Stimulated activated CD8-positive, alpha-beta memory T cell treated with anti-CD3 and anti-CD28 coated beads, Interleukin-4, amount 100 ng/mL, for 24 hours (primary cell): ENCODE results near the gene RBM4B.
"Not testable (repeated sequence)": the region's sequence is repeated elsewhere in the genome, so short reads cannot be mapped to it uniquely, and the experiment has no call there.

Source experiments
- DNase-seq: peaks from one replicate; pipeline ENCODE4 v3.0.0-alpha.2; 2020; ENCODE audit warnings: low read depth

Gene RBM4B

GRCh38 chr11:66677599-66678375, at the start of gene RBM4B:
Gene RBM4B (minus strand): TSS chr11:66677887. CDS start chr11:66677079, 808 bp downstream.
- peak; percentile 93 for DNase-seq

DNA sequence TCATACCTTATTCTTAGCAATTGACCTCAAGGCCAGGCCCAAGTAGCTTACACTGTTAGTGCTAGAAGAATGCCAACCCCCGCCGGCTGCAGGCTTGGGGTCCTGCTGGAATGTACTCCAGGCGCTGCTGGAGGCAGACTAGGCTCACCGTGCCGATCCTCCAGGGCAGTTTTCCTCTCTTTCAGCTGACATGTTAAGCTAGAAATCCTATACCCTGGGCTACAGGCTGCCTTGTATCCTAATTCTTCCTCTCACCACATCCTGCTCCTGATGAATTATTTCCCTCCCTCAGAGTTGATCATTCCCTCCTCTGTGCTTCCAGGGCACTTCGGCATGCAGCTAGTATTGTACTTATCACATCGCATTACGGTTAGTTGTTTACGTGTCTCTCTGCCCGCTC, 48.0 kb upstream of the RBM4B start:
- no peak for DNase-seq

DNA sequence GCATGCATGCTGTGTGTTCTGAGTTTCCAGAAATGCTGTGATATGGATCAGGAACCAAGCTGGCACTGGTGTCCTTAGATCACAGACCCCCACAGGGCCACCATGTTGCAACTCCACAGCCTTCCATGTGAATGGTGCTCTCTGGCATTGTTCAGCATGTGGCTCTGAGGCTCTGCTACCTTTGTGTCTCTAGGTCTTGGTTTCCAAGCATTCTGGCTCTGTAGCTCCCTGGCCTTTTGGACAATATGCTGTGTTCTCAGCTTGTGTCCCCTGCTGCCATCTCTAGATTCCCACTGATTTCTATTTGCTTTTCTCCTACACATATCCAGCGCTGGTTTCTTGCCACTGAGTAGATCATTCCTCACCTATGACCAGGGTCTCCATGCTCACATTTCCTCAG, 47.4 kb upstream of the RBM4B start:
- DNase-seq = no peak

GRCh38 chr11:66724167-66724566, 46.5 kb upstream of the RBM4B start:
- DNase-seq = not testable (repeated sequence)

- DNase-seq = no peak
Observed at GRCh38 chr11:66723693-66724092, 46.0 kb upstream of the RBM4B start.

GRCh38 chr11:66722745-66723651, 45.3 kb upstream of the RBM4B start:
- no peak for DNase-seq

DNA sequence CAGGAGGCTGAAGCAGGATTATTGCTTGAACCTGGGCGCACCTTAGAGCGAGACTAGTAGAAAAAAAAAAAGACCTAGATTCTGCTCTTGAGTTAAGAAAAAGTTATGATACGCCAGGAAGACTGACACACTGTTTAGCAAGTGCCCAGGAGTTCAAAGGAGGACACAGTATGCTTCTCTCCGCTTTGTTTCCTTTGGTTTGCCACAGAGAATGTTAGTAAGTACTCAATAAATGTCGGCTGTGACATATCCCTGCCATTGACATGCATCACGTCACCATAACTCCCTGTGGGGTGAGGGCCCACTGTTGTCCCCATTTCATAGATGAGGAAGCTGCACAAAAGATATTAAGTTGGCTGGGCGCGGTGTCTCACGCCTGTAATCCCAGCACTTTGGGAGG, 44.3 kb upstream of the RBM4B start:
- no peak for DNase-seq

DNA sequence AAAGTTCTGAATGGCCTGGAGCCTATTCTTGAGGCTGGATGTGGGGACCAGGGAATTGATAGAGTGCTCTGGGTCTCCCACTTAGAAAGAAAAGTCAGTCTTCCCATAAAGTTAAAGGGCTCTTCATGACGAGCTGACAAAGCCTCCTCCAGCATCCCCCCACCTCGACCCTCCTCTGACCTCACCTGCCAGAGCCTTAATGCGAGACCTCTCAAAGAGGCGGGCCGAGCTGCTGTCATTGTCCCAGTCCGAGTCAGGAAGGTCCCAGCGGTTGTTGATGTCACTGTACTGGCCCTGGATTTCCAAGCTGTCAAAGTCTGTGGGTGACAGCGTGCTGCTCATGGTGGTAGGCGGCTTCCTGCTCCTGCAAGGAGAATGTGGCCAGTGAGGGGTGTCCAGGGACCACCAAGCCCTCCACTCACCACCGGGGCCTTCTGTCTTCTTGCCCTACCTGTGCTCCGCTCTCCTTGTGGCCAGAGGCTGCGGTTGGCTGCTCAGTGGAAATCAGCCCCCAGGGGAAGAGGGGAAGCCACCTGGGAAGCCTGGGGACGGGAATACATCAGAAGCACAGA, 43.3 kb upstream of the RBM4B start:
- no peak for DNase-seq

GRCh38 chr11:66720223-66720898, 42.7 kb upstream of the RBM4B start:
- DNase-seq = peak; percentile 22

- DNase-seq = no peak
Observed at GRCh38 chr11:66719111-66719872, 41.6 kb upstream of the RBM4B start.

DNA sequence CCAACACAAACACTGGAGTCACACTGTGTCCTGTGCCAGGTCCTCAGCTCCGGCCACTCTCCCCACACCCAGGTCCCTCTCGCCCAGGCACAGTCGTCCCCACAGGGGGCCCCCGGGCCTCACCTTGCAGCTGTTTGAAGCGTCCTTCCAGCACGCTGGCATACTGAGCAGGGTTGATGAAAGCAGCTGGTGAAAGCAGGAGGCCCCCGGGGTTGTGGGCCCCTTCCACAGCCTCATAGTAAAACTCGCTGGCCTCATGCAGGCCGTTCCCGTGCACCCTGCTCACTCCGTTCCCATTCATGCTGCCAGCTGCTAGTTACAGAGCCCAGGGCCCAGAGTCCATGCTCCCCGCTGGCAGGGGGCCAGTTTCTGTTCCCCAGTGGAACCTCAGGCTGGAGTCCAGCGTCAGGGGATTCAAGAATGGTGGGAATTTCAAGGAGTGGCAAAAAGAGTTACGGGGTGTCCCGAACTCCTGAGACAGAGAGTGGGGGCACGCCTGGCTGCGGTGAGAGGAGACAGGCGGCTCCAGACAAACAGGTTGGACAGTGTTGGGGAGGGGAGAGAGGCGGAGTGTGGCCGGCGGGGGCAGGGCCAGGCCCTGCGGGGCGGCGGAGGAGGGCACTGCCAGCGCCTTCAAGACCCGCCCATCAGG, 40.8 kb upstream of the RBM4B start:
- no peak for DNase-seq

- DNase-seq = no peak
Observed at GRCh38 chr11:66717925-66718319, 40.2 kb upstream of the RBM4B start.

DNA sequence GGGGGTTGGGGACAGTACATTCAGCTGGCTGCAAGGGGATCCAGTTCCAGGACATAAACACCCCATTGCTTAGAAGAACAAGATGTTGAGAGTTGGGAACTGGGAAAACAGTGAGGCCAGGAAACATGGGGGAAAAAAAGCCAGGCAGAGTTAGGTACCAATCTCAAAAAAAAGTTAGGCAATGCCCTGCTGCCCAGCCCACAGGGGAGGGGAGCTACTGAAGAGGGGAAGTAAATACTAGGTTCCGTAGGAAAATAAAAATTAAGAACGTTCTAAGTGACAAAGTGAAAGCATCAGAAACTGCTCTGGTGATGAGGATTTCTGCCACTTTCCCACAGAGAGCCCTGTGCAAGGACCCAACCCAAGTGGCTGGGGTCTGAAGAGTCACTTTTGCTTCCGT, 39.3 kb upstream of the RBM4B start:
- no peak for DNase-seq

DNA sequence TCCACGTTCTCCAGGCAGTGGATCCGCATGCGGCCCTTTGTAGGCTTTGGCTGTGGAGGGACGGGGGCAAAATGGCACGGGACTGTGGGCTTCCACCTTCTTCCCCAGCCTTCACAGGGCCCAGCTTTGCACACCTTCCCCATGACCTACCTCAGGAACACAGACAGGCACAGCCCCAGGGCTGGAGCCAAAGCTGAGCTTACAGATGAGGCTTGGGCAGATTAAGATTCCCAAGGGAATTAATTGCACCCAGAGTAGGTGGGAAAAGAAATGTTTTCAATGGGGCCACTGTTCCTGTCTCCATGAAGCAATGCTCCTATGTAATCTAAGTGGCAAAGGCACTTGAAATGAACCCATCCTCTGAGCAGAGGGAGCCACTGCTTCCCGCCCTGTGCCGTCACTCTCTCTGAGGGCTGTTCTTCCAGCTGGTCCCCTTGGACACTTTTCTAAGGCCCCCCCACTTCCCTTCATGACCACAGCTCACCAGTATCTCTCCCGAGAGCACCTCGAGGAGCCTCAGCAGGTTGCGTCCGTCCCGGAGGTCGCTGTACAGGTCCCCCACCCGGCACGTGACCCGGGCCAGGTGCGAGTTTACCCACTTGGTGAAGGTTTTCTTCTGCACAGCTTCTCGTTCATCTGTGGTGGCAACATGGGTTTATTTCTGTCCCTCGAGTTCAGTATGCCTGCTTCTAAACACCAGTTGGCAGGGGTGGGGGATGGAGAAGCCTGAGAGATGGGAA, 37.8 kb upstream of the RBM4B start:
- no peak for DNase-seq

GRCh38 chr11:66713746-66714480, 36.2 kb upstream of the RBM4B start:
- no peak for DNase-seq

- DNase-seq = no peak
Observed at GRCh38 chr11:66710384-66710930, 32.8 kb upstream of the RBM4B start.

DNA sequence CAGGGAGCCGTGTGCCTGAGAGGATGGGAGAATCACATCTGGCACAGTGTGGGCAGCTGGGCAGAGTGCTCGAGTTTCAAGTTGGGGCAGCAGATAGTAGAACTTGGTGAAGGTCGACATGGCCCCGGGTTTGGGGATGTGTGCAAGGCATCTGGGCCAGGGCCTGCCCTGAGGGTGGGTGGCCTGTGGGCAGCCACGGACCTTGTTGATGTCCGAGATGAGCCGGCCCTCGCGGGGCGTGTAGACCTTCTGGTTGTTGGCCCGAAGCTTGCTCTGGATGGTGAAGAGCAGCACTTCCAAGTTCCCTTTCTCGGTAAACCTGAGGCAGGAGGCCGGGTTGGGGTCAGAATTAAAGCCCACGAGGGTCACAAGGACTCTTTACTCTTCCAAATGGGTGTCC, 31.0 kb upstream of the RBM4B start:
- DNase-seq = no peak

- DNase-seq = no peak
Observed at GRCh38 chr11:66708094-66708493, 30.4 kb upstream of the RBM4B start.

- no peak for DNase-seq
Observed at GRCh38 chr11:66707486-66707885, 29.8 kb upstream of the RBM4B start.
